HepG2 (cell line): Measurements from ENCODE around the gene NDEL1.

Experiments used
- ATF6 ChIP-seq: sonication (generic); formaldehyde crosslinking; conservative IDR thresholded peaks from 2 replicates; pipeline ENCODE4 v1.4.0; 2020; ENCODE audit warnings: missing genetic modification reagents
- CBX2 ChIP-seq, 2 experiments: fragments of 200-600 bp in 1 of 2; sonication (generic); formaldehyde crosslinking in 1 of 2; IDR thresholded peaks; 2 replicates each; pipeline versions ENCODE4 v1.7.0 to v1.8.1; 2018 to 2022; ENCODE audit warnings: low read depth in 2 of 2, low read length in 1 of 2, mild to moderate bottlenecking in 1 of 2, missing genetic modification reagents in 1 of 2
- CTCF ChIP-seq: sonication (generic); formaldehyde crosslinking; IDR thresholded peaks from 2 replicates; pipeline ENCODE4 v1.5.0; 2020; ENCODE audit warnings: mild to moderate bottlenecking, missing genetic modification reagents, moderate library complexity
- ETV6 ChIP-seq: sonication (generic); formaldehyde crosslinking; conservative IDR thresholded peaks from 2 replicates; pipeline ENCODE4 v1.4.0; 2020; ENCODE audit warnings: missing genetic modification reagents
- RBM39 ChIP-seq: fragments of 200-400 bp; formaldehyde crosslinking; IDR thresholded peaks from one replicate; pipeline ENCODE4 v1.6.1; 2018; ENCODE audit warnings: antibody characterized with exemption, mild to moderate bottlenecking, low read depth, low read length; ENCODE audit not compliant: poor library complexity, severe bottlenecking
- SP4 ChIP-seq: sonication (generic); formaldehyde crosslinking; IDR thresholded peaks from 2 replicates; pipeline ENCODE4 v1.8.1; 2023; ENCODE audit warnings: mild to moderate bottlenecking, missing genetic modification reagents
- TAF1 ChIP-seq: sonication (generic); formaldehyde crosslinking; IDR thresholded peaks from 2 replicates; pipeline ENCODE4 v1.4.0; 2020; ENCODE audit warnings: missing genetic modification reagents
- ZBTB26 ChIP-seq: IDR thresholded peaks from 2 replicates; pipeline ENCODE4 v1.6.1; 2016; ENCODE audit warnings: missing compliant biosample characterization, missing genetic modification reagents, borderline replicate concordance
- ZFP91 ChIP-seq: sonication (generic); formaldehyde crosslinking; IDR thresholded peaks from 2 replicates; pipeline ENCODE4 v1.9.0; 2022; ENCODE audit warnings: missing genetic modification reagents, mild to moderate bottlenecking, borderline replicate concordance
- ZMYM3 ChIP-seq: sonication (generic); formaldehyde crosslinking; IDR thresholded peaks from 2 replicates; pipeline ENCODE4 v1.5.1; 2020; ENCODE audit warnings: mild to moderate bottlenecking, missing genetic modification reagents
- ZNF24 ChIP-seq: fragments of 450-650 bp; IDR thresholded peaks from 2 replicates; pipeline ENCODE4 v1.6.1; 2017; ENCODE audit warnings: antibody characterized with exemption, mild to moderate bottlenecking
- ZSCAN29 ChIP-seq: sonication (generic); formaldehyde crosslinking; conservative IDR thresholded peaks from 2 replicates; pipeline ENCODE4 v1.4.0; 2020; ENCODE audit warnings: mild to moderate bottlenecking, missing genetic modification reagents

GRCh38 chr17:8387914-8388651 lies 47.6 kb upstream of the NDEL1 start:
- TF ChIP-seq CBX2 (IDR thresholded peaks at IDR 0.05; ENCODE audit: low read depth, low read length) = no peak
- TF ChIP-seq CBX2 (CRISPR knock-in tag; IDR thresholded peaks at IDR 0.05; ENCODE audit: low read depth) = no peak
- TF ChIP-seq RBM39 = no peak
- TF ChIP-seq CTCF = no peak
- TF ChIP-seq ZSCAN29 (CRISPR knock-in tag) = no peak
- TF ChIP-seq TAF1 (CRISPR knock-in tag) = no peak
- no peak for TF ChIP-seq ATF6 (CRISPR knock-in tag)
- no peak for TF ChIP-seq ZMYM3 (CRISPR knock-in tag)
- TF ChIP-seq ZBTB26 (CRISPR knock-in tag) = no peak
- no peak for TF ChIP-seq ZFP91
- no peak for TF ChIP-seq SP4 (CRISPR knock-in tag)
- TF ChIP-seq ZNF24 = no peak
- TF ChIP-seq ETV6 = no peak
